ENCODE results near the gene CTPS1.

DNA sequence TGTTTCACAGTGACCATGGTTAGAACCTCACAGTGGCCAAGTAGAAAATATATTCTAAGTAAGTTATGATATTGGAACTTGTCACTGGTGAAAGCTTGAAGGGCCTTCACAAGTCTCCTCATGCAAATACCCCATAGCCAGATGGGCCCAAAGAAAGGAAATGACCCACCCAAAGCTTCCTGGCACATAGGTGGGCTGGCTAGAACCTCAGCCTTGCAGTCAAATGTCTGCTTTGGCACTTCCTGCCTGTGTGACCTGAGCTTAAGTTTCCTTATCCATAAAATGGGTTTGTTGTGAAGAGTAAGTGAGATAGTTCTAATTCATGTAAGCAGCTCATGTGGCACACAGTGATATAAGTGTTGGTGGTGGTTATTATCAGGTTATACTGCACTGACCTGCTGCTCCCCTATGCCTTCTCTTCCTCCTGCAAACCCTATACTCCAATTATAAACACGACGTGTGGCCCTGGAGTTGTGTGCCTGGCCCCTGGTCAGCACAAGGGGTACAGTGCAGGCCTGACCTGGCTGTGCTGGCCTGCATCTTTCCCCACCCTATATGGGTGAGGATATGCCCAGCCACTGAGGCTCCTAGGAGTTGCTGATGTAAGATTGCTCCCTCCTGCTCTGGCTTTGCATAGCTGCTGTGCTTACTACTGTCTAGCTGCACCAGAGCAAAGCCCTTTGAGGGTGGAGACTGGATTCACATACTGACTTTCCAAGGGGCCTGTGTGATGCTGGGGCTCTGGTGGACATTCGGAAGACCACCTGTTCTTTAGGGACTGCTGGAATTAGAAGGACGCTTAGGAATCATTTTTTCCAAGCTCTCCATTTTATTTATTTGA, 46.7 kb downstream of the CTPS1 start:
- TF ChIP-seq, protein P1, sequence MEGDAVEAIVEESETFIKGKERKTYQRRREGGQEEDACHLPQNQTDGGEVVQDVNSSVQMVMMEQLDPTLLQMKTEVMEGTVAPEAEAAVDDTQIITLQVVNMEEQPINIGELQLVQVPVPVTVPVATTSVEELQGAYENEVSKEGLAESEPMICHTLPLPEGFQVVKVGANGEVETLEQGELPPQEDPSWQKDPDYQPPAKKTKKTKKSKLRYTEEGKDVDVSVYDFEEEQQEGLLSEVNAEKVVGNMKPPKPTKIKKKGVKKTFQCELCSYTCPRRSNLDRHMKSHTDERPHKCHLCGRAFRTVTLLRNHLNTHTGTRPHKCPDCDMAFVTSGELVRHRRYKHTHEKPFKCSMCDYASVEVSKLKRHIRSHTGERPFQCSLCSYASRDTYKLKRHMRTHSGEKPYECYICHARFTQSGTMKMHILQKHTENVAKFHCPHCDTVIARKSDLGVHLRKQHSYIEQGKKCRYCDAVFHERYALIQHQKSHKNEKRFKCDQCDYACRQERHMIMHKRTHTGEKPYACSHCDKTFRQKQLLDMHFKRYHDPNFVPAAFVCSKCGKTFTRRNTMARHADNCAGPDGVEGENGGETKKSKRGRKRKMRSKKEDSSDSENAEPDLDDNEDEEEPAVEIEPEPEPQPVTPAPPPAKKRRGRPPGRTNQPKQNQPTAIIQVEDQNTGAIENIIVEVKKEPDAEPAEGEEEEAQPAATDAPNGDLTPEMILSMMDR (IDR thresholded peaks at IDR 0.05 in 4 of 5, conservative IDR thresholded peaks at IDR 0.05 in 1 of 5), result no peak
- no peak for TF ChIP-seq POLR2A (IDR thresholded peaks at IDR 0.05)

All from gastrocnemius medialis (tissue), 4 donors.